NCI-H2227 treated with DMSO at 0.1 percent for 48 hours (cell line): Measurements from ENCODE around the gene DRD4.
"Not testable (repeated sequence)": the region's sequence is repeated elsewhere in the genome, so short reads cannot be mapped to it uniquely, and the experiment has no call there.

Source experiments
- DNase-seq: peaks from one replicate; lab custom pipeline; 2025; lab: John Stamatoyannopoulos, UW

DRD4 gene

DNA sequence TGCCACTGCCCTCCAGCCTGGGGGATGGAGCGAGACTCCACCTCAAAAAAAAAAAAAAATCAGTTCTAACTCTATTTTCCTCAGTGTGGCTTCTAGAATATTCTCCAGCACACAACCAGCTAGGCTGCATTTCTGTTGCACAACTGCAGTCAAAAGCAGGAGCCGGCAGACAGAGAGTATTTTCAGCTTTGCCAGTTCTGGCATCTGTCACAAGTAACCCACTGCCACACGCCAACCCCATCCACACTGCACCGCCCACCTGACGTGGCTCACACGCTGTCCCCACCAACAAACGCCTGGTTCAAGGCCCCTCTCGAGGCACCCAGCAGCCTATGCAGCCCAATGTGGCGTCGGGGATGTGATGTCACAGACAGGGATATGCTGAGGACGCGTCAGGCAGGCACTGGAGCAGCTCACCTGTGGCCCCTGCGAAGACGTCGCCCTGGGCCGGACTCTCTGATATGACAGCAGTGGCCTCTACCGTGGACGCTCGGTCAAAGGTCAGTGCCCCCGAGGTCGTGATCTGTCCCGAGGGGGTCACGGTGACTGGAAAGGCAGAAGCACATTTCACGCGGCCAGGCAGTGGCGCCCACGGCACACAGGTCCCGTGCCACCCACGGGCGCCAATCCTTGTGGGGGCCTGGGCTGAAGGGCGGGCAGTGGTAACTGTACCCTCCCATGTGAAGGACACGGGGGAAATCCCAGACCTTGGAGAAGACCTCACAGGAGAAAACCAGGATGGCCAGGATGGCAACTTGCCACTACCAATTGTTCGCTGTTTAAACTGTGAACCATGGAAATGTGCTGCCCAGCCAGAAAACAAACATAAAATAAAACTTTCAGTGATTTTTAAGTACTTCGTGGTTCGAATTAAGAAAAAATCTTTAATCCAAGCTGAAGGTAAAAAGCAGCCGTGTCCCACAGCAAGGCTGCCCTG, 42.5 kb downstream of the DRD4 start:
- no peak for DNase-seq

DNA sequence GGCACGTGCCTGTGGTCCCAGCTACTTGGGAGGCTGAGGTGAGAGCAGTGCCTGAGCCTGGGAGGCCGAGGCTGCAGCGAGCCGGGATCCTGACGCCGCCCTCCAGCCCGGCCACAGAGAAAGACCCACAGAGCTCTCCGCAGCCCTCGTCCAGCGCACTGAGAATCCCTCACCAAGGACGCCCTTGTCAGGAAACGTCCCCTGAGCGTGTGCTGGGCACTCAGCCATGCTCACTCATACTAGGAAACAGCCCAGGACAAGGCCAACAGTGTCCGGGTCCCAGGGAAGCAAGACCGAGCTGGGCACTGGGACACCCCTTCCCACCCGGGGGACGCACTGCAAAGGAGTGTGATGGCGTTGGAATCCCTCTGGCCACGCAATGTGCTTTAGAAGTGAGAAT, 43.4 kb downstream of the DRD4 start:
- no peak for DNase-seq

DNA sequence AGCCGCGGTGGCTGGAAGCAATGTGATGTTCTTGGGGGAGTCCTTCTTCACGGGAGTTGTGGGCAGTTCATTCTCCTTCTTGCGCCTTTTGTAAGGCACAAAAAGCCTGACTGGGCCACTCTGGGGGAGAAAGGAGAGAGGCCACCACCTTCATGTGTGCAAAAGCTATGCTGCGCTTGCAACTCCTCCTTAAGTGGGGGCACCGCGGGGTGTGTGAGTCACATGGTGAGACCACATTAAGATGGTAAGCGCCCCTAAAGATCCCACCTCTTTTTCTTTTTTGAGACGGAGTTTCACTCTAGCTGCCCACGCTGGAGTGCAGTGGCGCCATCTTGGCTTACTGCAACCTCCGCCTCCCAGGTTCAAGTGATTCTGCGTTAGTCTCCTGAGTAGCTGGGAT, 43.9 kb downstream of the DRD4 start:
- DNase-seq, result peak; percentile 26

- DNase-seq, result no peak
These were observed 49.6 kb downstream of the DRD4 start for GRCh38 chr11:686451-687243.

- no peak for DNase-seq
These were observed 50.7 kb downstream of the DRD4 start for GRCh38 chr11:687751-688150.

DNA sequence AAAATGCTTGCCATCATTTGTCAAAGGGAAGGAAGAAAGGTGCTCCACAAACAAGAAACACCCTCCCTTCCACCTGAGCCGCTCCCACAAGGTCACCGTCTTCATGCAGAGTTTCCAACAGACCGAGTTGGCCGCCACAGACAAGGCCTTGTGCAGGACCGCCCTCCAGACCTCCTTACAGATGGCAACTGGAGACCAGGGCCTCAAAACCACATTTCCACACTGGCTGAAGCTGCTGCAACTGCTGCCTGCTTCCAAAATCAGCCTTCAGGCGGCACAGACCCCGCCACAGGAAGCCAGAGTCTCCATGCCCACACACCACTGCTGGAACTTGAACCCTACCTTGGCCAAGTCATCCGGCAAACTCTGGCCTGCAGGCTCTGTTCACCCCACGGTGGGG, 51.6 kb downstream of the DRD4 start:
- DNase-seq, result no peak

DNA sequence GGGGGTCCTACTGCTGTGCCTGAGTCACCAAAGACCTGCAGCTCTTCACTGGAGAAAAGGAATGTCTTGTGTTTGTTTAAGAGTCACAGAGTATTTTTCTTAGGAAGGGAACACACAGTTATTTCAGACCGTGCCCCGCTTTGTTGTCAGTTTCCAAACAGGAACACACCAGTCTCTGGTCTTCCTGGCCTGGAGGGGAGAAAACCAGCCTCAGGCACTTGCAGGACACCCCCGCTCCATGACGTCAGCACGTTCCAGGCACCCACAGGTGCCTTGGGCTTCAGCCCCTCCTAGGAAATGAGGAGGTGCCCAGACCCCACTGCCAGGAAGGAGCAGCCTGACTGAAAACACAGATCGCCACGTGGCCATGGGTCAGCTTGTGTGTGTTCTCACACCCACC, 52.6 kb downstream of the DRD4 start:
- no peak for DNase-seq

DNA sequence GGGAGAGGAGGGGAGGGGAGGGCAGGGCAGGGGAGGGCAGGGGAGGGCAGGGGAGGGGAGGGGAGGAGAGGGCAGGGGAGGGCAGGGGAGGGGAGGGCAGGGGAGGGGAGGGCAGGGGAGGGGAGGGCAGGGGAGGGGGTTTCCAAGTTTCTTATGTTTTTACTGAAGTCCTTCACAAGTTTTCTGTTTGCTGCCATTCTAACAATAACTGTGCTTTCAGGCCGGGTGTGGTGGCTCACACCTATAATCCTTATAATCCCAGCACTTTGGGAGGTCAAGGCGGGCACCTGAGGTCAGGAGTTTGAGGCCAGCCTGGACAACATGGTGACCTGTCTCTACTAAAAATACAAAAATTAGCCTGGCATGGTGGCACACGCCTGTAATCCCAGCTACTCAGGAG, 53.2 kb downstream of the DRD4 start:
- DNase-seq, result not testable (repeated sequence)
